Prostate gland (tissue), 2 donors: Measurements from ENCODE around the gene GTPBP6. TPM values are rescaled to one million over a fixed set of nuclear protein-coding genes. Genes with fewer than 3 reads are reported as not detected.

Experiments used
- DNase-seq: peaks from one replicate; pipeline ENCODE4 v3.0.0-alpha.2; 2019; ENCODE audit warnings: low spot score
- H3K27ac ChIP-seq, 2 donors: fragments of 200-600 bp; sonication (generic); 2 replicates each; pipeline ENCODE4 v1.5.1; 2017 to 2019
- H3K27me3 ChIP-seq: fragments of 200-600 bp; sonication (generic); replicated peaks from 2 replicates; pipeline ENCODE4 v1.5.1; 2019; ENCODE audit not compliant: insufficient read depth
- H3K36me3 ChIP-seq, 2 donors: fragments of 200-600 bp; sonication (generic); 1 replicate in 1 of 2; 2 replicates in 1 of 2; pipeline versions ENCODE4 v1.5.1 to v1.8.1; 2017 to 2019
- H3K4me1 ChIP-seq: fragments of 200-600 bp; sonication (generic); replicated peaks from 2 replicates; pipeline ENCODE4 v1.5.1; 2019
- H3K4me3 ChIP-seq, 2 donors: fragments of 200-600 bp; sonication (generic); 2 replicates each; pipeline ENCODE4 v1.5.1; 2017 to 2019
- H3K9me3 ChIP-seq: fragments of 200-600 bp; sonication (generic); 2 replicates; pipeline ENCODE4 v1.5.1; 2017
- POLR2A ChIP-seq: fragments of 450-650 bp; IDR thresholded peaks from one replicate; pipeline ENCODE4 v1.6.1; 2016; ENCODE audit warnings: antibody characterized with exemption, mild to moderate bottlenecking
- POLR2AphosphoS5 ChIP-seq: sonication (generic); formaldehyde crosslinking; IDR thresholded peaks from one replicate; pipeline ENCODE4 v1.6.1; 2017; ENCODE audit warnings: antibody characterized with exemption
- WGBS: methylation state at CpG from one replicate; pipeline ENCODE4 v1.1.5; 2018; 5-methylcytosine and 5-hydroxymethylcytosine counted together
- intact Hi-C: fragments of 100-400 bp; cut with DNase I; formaldehyde crosslinking; loops from one replicate; pipeline ENCODE4 v1.14.2; 2022
- total RNA-seq, 2 donors: library from RNA; depleted of rRNA; stranded (reverse); fragments of >200 nt; gene quantifications; one replicate each; pipeline ENCODE4 v1.1.0, GENCODE V29; 2016
- TF ChIP-seq, protein P1 (sequence below), 4 experiments: fragments of 200-600 bp in 2 of 4; fragments of 450-650 bp in 2 of 4; sonication (generic) in 2 of 4; IDR thresholded peaks; 1 replicate in 3 of 4; 2 replicates in 1 of 4; pipeline ENCODE4 v1.5.1; 2016 to 2019; ENCODE audit warnings: antibody characterized with exemption in 4 of 4, mild to moderate bottlenecking in 2 of 4, moderate library complexity in 2 of 4

Gene GTPBP6
- total RNA-seq, 2 donors from 2014 or later: 43.9 to 69.6 TPM

DNA sequence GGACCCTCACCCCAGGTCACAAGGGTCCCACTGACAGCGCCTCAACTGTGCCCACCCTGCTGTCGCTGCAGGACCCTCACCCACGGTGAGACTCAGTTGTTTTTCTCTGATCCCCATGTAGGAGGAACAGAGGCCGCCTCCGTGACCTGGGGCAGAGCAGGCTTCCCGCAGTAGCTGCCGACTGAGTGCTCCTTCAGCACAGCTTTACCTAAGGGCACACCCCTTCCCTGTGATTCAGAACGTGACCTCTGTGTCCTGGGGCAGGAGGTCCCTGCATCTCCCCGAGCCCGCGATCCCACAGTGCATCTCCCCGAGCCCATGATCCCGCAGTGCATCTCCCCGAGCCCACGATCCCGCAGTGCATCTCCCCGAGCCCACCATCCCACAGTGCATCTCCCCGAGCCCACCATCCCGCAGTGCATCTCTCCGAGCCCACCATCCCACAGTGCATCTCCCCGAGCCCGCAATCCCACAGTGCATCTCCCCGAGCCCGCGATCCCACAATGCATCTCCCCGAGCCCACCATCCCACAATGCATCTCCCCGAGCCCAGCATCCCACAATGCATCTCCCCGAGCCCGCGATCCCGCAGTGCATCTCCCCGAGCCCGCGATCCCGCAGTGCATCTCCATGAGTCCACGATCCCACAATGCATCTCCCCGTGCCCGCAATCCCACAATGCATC lies 44.5 kb upstream of the GTPBP6 start:
- no peaks in the 10 kb centered on the region for H3K9me3 ChIP-seq
- H3K27ac ChIP-seq: no peak overlapping the region
- no peaks in the 10 kb centered on the region for H3K4me1 ChIP-seq
- intact Hi-C loops: no loop called here
- TF ChIP-seq, protein P1, sequence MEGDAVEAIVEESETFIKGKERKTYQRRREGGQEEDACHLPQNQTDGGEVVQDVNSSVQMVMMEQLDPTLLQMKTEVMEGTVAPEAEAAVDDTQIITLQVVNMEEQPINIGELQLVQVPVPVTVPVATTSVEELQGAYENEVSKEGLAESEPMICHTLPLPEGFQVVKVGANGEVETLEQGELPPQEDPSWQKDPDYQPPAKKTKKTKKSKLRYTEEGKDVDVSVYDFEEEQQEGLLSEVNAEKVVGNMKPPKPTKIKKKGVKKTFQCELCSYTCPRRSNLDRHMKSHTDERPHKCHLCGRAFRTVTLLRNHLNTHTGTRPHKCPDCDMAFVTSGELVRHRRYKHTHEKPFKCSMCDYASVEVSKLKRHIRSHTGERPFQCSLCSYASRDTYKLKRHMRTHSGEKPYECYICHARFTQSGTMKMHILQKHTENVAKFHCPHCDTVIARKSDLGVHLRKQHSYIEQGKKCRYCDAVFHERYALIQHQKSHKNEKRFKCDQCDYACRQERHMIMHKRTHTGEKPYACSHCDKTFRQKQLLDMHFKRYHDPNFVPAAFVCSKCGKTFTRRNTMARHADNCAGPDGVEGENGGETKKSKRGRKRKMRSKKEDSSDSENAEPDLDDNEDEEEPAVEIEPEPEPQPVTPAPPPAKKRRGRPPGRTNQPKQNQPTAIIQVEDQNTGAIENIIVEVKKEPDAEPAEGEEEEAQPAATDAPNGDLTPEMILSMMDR (IDR thresholded peaks at IDR 0.05): no peak
- TF ChIP-seq POLR2A: no peak
- no peak for TF ChIP-seq POLR2AphosphoS5
- H3K36me3 ChIP-seq: no peaks in the 10 kb centered on the region
- DNase-seq: no peak
- WGBS: 81% methylated on average over 38 of the region's 38 CpGs
- no peak overlapping the region for H3K4me3 ChIP-seq
- H3K27me3 ChIP-seq: no peaks in the 10 kb centered on the region

DNA sequence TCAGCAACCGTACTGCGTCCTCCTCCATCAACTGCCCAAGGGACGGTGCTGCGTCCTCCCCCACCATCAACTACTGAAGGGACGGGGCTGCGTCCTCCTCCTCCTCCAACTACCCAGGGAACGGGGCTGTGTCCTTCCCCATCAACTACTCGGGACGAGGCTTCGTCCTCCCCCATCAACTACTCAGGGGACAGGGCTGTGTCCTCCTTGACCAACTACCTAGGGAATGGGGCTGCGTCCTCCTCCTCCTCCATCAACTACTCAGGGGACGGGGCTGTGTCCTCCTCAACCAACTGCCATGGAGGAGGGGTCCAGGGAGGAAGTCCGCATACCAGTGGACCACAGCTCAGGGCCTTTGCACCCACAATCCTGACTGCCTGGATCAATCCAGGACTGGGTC lies 43.8 kb upstream of the GTPBP6 start:
- Histone ChIP-seq H3K27ac (no peak overlapping the region), H3K4me1 (no peaks in the 10 kb centered on the region), H3K36me3 (no peaks in the 10 kb centered on the region), H3K4me3 (no peak overlapping the region), H3K27me3 (no peaks in the 10 kb centered on the region), H3K9me3 (no peaks in the 10 kb centered on the region)
- TF ChIP-seq, protein P1 (IDR thresholded peaks at IDR 0.05): no peak
- TF ChIP-seq POLR2A (no peak), POLR2AphosphoS5 (no peak)
- intact Hi-C loops: no loop called here
- WGBS: 98% methylated on average over 13 of the region's 13 CpGs
- no peak for DNase-seq

DNA sequence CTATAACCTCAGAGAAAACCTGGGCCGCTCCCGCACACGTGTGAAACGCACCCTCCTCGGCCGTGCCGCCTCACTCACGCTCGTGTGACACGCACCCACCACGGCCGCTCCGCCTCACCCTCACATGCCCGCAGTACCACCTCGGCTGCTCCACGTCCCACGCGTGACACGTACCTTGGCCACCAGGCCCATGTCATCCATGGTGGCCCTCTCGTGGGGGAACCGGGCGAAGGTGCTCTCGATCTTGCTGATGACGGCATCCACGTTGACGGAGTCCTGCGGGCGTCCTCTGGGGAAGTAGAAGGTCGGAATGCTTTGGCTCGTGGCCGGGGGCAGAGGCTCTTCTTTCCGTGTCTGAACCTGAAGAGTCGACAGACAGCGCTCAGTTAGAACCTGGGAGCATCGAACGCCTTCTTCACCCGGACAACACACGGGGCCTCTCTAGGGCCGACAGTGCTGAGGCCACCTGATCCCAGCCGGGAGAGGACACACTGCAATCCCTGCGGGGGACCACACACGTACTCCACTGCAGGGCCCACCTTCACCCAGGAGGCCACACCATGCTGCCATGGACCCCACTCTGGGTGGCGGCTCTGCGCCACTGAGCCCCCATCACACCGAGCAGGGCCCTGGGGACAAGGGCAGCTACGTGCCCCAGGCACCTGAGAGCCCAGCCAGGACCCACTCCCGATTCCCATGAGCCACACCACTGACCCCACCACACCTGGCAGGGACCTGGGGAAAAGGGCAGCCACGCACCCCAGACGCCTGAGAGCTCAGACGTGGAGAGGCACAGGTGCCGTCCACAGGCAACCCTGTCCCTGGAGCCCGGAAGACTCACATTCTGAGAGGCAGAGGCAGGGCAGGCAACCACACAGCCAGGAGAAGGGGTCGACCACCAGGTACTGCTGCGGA lies 42.9 kb upstream of the GTPBP6 start:
- Histone ChIP-seq H3K4me1 (no peaks in the 10 kb centered on the region), H3K27me3 (no peaks in the 10 kb centered on the region), H3K27ac (no peak overlapping the region), H3K9me3 (no peaks in the 10 kb centered on the region), H3K4me3 (no peak overlapping the region), H3K36me3 (no peaks in the 10 kb centered on the region)
- no peak for DNase-seq
- intact Hi-C loops: no loop called here
- TF ChIP-seq POLR2A (no peak), POLR2AphosphoS5 (no peak)
- TF ChIP-seq, protein P1 (IDR thresholded peaks at IDR 0.05): no peak
- WGBS: 97% methylated on average over 44 of the region's 54 CpGs

DNA sequence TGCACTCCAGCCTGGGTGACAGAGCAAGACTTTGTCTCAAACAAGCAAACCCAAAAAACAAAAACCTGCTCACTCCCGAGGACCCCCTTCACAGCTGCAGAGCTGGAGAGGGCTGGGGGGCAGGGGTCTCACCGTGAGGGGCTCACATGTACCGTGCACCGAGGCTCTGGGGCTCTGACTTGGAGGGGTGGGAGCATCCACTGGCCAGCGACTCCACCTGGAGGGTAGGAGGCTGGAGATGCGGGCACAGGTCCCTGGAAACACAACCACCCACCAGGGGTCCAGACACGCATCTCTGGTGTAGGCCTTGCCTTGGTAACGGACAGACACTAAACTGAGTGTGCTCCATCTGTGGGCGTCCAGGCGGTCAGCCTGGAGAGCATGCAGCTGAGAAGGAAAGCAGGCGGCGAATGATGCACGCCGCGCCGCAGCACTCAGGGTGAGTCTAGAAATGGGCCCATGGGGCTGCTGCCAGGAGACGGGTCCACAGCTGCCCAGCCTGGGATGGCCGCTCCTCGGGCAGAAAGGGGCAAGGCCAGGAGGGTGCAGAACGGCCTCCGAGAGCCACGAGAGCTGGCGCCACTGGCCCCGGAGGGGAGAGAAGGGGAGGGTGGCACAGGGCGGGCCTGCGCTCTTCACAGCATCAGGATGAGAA lies 42.0 kb upstream of the GTPBP6 start:
- TF ChIP-seq POLR2AphosphoS5 (no peak), POLR2A (no peak)
- TF ChIP-seq, protein P1 (IDR thresholded peaks at IDR 0.05): no peak
- WGBS: 96% methylated on average over 26 of the region's 26 CpGs

More for the DNA sequence above, 42.0 kb upstream of the GTPBP6 start:
- H3K9me3 ChIP-seq: no peaks in the 10 kb centered on the region
- no peak overlapping the region for H3K27ac ChIP-seq
- no peak overlapping the region for H3K4me3 ChIP-seq
- DNase-seq: no peak
- no peaks in the 10 kb centered on the region for H3K27me3 ChIP-seq
- H3K36me3 ChIP-seq: no peaks in the 10 kb centered on the region
- intact Hi-C loops: no loop called here
- H3K4me1 ChIP-seq: no peaks in the 10 kb centered on the region
